Chondrocyte (in vitro differentiated cells): ENCODE results near the gene SPTLC3. TPM values are rescaled to one million over a fixed set of nuclear protein-coding genes. Genes with fewer than 3 reads are reported as not detected.

ENCODE experiments used
- DNase-seq: peaks from one replicate; pipeline ENCODE4 v3.0.0; 2021; ENCODE audit warnings: mixed read lengths, low spot score
- H3K27ac Mint-ChIP-seq: one replicate; pipeline ENCODE4 v1.8.0; 2021; ENCODE audit warnings: mild to moderate bottlenecking, moderate library complexity, mixed read lengths; ENCODE audit not compliant: unreplicated experiment
- H3K27me3 Mint-ChIP-seq: 2 replicates; pipeline ENCODE4 v1.8.0; 2021; ENCODE audit warnings: low read depth, mixed read lengths
- H3K36me3 Mint-ChIP-seq: 2 replicates; pipeline ENCODE4 v1.8.0; 2021; ENCODE audit warnings: low read depth, mixed read lengths
- H3K4me1 Mint-ChIP-seq: 2 replicates; pipeline ENCODE4 v1.8.0; 2021; ENCODE audit warnings: low read depth, mild to moderate bottlenecking, mixed read lengths
- H3K4me3 Mint-ChIP-seq: one replicate; pipeline ENCODE4 v1.8.0; 2021; ENCODE audit warnings: mild to moderate bottlenecking, moderate library complexity, mixed read lengths; ENCODE audit not compliant: unreplicated experiment
- H3K9me3 Mint-ChIP-seq: 2 replicates; pipeline ENCODE4 v1.8.0; 2021; ENCODE audit warnings: low read depth, mixed read lengths
- CTCF ChIP-seq: fragments of 200-600 bp; sonication (generic); IDR thresholded peaks from 2 replicates; pipeline ENCODE4 v1.5.0; 2021; ENCODE audit warnings: antibody characterized with exemption, mild to moderate bottlenecking, moderate library complexity
- total RNA-seq: library from RNA; stranded (reverse); gene quantifications from 3 replicates; pipeline ENCODE4 v1.2.1, GENCODE V29; 2021

Gene SPTLC3
- total RNA-seq, 1 donor from 2014 or later: 5.0 TPM

GRCh38 chr20:13130061-13130706, 121.4 kb downstream of the SPTLC3 start:
- no peaks in the 10 kb centered on the region for H3K4me1 Mint-ChIP-seq
- H3K36me3 Mint-ChIP-seq: peaks cover 7% of the 10 kb centered on the region
- no peak overlapping the region for H3K27ac Mint-ChIP-seq
- TF ChIP-seq CTCF: no peak
- H3K9me3 Mint-ChIP-seq: peaks cover 6% of the 10 kb centered on the region
- H3K27me3 Mint-ChIP-seq: peaks cover 6% of the 10 kb centered on the region
- DNase-seq: no peak
- no peak overlapping the region for H3K4me3 Mint-ChIP-seq

- Mint-ChIP-seq H3K4me3 (no peak overlapping the region), H3K9me3 (peaks cover 6% of the 10 kb centered on the region), H3K27me3 (peaks cover 6% of the 10 kb centered on the region), H3K4me1 (no peaks in the 10 kb centered on the region), H3K27ac (no peak overlapping the region), H3K36me3 (peaks cover 7% of the 10 kb centered on the region)
- DNase-seq: no peak
- no peak for TF ChIP-seq CTCF
These were observed 121.9 kb downstream of the SPTLC3 start for GRCh38 chr20:13130707-13131103.

- Mint-ChIP-seq H3K36me3 (peaks cover 7% of the 10 kb centered on the region), H3K9me3 (peaks cover 6% of the 10 kb centered on the region), H3K27ac (no peak overlapping the region), H3K27me3 (peaks cover 6% of the 10 kb centered on the region), H3K4me1 (no peaks in the 10 kb centered on the region), H3K4me3 (no peak overlapping the region)
- DNase-seq: no peak
- TF ChIP-seq CTCF: no peak
These were observed 122.9 kb downstream of the SPTLC3 start for GRCh38 chr20:13131688-13132087.

GRCh38 chr20:13139459-13140150, 130.8 kb downstream of the SPTLC3 start:
- TF ChIP-seq CTCF: no peak
- Mint-ChIP-seq H3K4me3 (no peak overlapping the region), H3K27ac (no peak overlapping the region), H3K4me1 (peaks cover 14% of the 10 kb centered on the region), H3K27me3 (no peaks in the 10 kb centered on the region), H3K9me3 (no peaks in the 10 kb centered on the region), H3K36me3 (no peaks in the 10 kb centered on the region)
- DNase-seq: no peak

GRCh38 chr20:13140201-13140600, 131.4 kb downstream of the SPTLC3 start:
- no peak overlapping the region for H3K27ac Mint-ChIP-seq
- no peak for DNase-seq
- no peak overlapping the region for H3K4me3 Mint-ChIP-seq
- TF ChIP-seq CTCF: no peak
- H3K36me3 Mint-ChIP-seq: no peaks in the 10 kb centered on the region
- peaks cover 14% of the 10 kb centered on the region for H3K4me1 Mint-ChIP-seq
- H3K9me3 Mint-ChIP-seq: peaks cover 1% of the 10 kb centered on the region
- no peaks in the 10 kb centered on the region for H3K27me3 Mint-ChIP-seq
